Myocyte (in vitro differentiated cells): Measurements from ENCODE around the gene MARF1. TPM values are rescaled to one million over a fixed set of nuclear protein-coding genes. Genes with fewer than 3 reads are reported as not detected.

Experiments used
- microRNA counts: library from miRNA; unstranded; fragments of <30 nt; microRNA quantifications from one replicate; lab custom pipeline; 2016
- total RNA-seq: library from RNA; depleted of rRNA; stranded (reverse); fragments of >200 nt; gene quantifications from 2 replicates; pipeline ENCODE4 v1.2.3, GENCODE V29; 2014

Gene MARF1
- total RNA-seq, 1 donor from 2014 or later = 16.2 TPM

MicroRNAs encoded within 50 kb of the gene (microRNA counts, 767-probe panel; counts per million panel counts)
- microRNA hsa-miR-484 (lab: Ali Mortazavi, UCI) = not detected

Other genes starting within 250 kb of the MARF1 start
- gene MPV17L, start 247.4 kb downstream of the MARF1 start, total RNA-seq = not detected in 2 replicates
- 17.4 and 29.5 TPM in 2 replicates for gene BMERB1, start 208.6 kb downstream of the MARF1 start, total RNA-seq
- gene NDE1, start 7.1 kb upstream of the MARF1 start, total RNA-seq = 6.5 and 10.7 TPM in 2 replicates
- 0.03 and 0.05 TPM in 2 replicates for gene MYH11, start 213.9 kb upstream of the MARF1 start, total RNA-seq
- 45.5 and 46.5 TPM in 2 replicates for gene CEP20, start 245.4 kb upstream of the MARF1 start, total RNA-seq